Stimulated activated CD4-positive, alpha-beta T cell treated with anti-CD3 and anti-CD28 coated beads, Interleukin-12 subunit alpha, Interleukin-12 subunit beta, amount 100 ng/mL, for 48 hours (primary cell): ENCODE data around the gene CORO7.

Source experiments
- DNase-seq, 3 donors: peaks; one replicate each; pipeline ENCODE4 v3.0.0-alpha.2; 2020; ENCODE audit warnings: low read depth in 2 of 3, low spot score in 1 of 3

Gene CORO7

GRCh38 chr16:4416200-4417032 lies at the start of gene CORO7:
Gene CORO7, minus strand, starts transcription at chr16:4416596. Its CDS starts 78 bp downstream, at chr16:4416518.
- peak; percentile 94 to 98 (median 96) for DNase-seq

GRCh38 chr16:4463522-4464163 lies 47.2 kb upstream of the CORO7 start:
- DNase-seq, result no peak

GRCh38 chr16:4461250-4462085 lies 45.1 kb upstream of the CORO7 start:
- DNase-seq, result no peak

GRCh38 chr16:4460936-4461249 lies 44.5 kb upstream of the CORO7 start:
- DNase-seq, result no peak

GRCh38 chr16:4455951-4456350 lies 39.6 kb upstream of the CORO7 start:
- DNase-seq, result no peak

GRCh38 chr16:4455081-4455480 lies 38.7 kb upstream of the CORO7 start:
- no peak for DNase-seq

- no peak for DNase-seq
Observed at GRCh38 chr16:4454623-4455022, 38.2 kb upstream of the CORO7 start.

- DNase-seq, result no peak
Observed at GRCh38 chr16:4452674-4453073, 36.3 kb upstream of the CORO7 start.

GRCh38 chr16:4450931-4451519 lies 34.6 kb upstream of the CORO7 start:
- DNase-seq, result no peak

GRCh38 chr16:4450430-4450829 lies 34.0 kb upstream of the CORO7 start:
- no peak for DNase-seq

- no peak for DNase-seq
Observed at GRCh38 chr16:4443986-4444385, 27.6 kb upstream of the CORO7 start.

- no peak for DNase-seq
Observed at GRCh38 chr16:4443271-4443670, 26.9 kb upstream of the CORO7 start.

GRCh38 chr16:4442371-4442770 lies 26.0 kb upstream of the CORO7 start:
- no peak for DNase-seq

GRCh38 chr16:4437366-4437765 lies 21.0 kb upstream of the CORO7 start:
- DNase-seq, result no peak

- no peak for DNase-seq
Observed at GRCh38 chr16:4435337-4436067, 19.1 kb upstream of the CORO7 start.

GRCh38 chr16:4433914-4434787 lies 17.8 kb upstream of the CORO7 start:
- DNase-seq, result no peak

GRCh38 chr16:4433228-4433627 lies 16.8 kb upstream of the CORO7 start:
- DNase-seq, result no peak

GRCh38 chr16:4431023-4431422 lies 14.6 kb upstream of the CORO7 start:
- DNase-seq, result no peak

GRCh38 chr16:4428500-4428899 lies 12.1 kb upstream of the CORO7 start:
- DNase-seq, result no peak
